Measurements from ENCODE around the gene LUZP2. TPM values are rescaled to one million over a fixed set of nuclear protein-coding genes. Genes with fewer than 3 reads are reported as not detected.

Gene LUZP2
- total RNA-seq, 1 experiment from 2014 or later = 0.11 TPM

GRCh38 chr11:24705474-24705873, 208.6 kb downstream of the LUZP2 start:
- Histone ChIP-seq H3K4me2 (ENCODE audit: low read length) (no peak overlapping the region), H3K9ac (ENCODE audit: low read length) (no peak overlapping the region), H3K9me2 (replicated peaks; ENCODE audit: low read length) (no peaks in the 10 kb centered on the region), H3K9me3 (ENCODE audit: low read length) (no peaks in the 10 kb centered on the region), H3K79me2 (ENCODE audit: low read length) (no peaks in the 10 kb centered on the region), H2AFZ (ENCODE audit: low read length) (no peak overlapping the region), H3K4me3 (ENCODE audit: low read length) (no peak overlapping the region), H3F3A (ENCODE audit: low read length, unreplicated experiment) (no peaks in the 10 kb centered on the region), H3K27me3 (ENCODE audit: low read length) (no peaks in the 10 kb centered on the region), H3K36me3 (ENCODE audit: low read depth, low read length) (no peaks in the 10 kb centered on the region), H4K20me1 (ENCODE audit: low read length) (no peaks in the 10 kb centered on the region), H3K27ac (ENCODE audit: low read length) (no peak overlapping the region), H3K4me1 (ENCODE audit: insufficient read depth, low read length) (no peaks in the 10 kb centered on the region)
- CTCF ChIA-PET = no interaction called here
- intact Hi-C loops (cut with micrococcal nuclease) = no loop called here
- ATAC-seq (no peak), DNase-seq (no peak)
- POLR2A ChIA-PET (ENCODE audit: unreplicated experiment) = interaction anchor here (0.7 kb wide), 1 partner anchor 23 kb away, joined by 3 read pairs; no protein-coding TSS in a partner anchor
- TF ChIP-seq, protein P1, sequence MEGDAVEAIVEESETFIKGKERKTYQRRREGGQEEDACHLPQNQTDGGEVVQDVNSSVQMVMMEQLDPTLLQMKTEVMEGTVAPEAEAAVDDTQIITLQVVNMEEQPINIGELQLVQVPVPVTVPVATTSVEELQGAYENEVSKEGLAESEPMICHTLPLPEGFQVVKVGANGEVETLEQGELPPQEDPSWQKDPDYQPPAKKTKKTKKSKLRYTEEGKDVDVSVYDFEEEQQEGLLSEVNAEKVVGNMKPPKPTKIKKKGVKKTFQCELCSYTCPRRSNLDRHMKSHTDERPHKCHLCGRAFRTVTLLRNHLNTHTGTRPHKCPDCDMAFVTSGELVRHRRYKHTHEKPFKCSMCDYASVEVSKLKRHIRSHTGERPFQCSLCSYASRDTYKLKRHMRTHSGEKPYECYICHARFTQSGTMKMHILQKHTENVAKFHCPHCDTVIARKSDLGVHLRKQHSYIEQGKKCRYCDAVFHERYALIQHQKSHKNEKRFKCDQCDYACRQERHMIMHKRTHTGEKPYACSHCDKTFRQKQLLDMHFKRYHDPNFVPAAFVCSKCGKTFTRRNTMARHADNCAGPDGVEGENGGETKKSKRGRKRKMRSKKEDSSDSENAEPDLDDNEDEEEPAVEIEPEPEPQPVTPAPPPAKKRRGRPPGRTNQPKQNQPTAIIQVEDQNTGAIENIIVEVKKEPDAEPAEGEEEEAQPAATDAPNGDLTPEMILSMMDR (conservative IDR thresholded peaks at IDR 0.05; ENCODE audit: low read depth, low read length) = no peak
- TF ChIP-seq EZH2 (IDR thresholded peaks at IDR 0.05; ENCODE audit: low read length, unreplicated experiment) = no peak
- no peak for TF ChIP-seq EZH2phosphoT487 (IDR thresholded peaks at IDR 0.05; ENCODE audit: borderline replicate concordance, low read length)
- no TSS peak for BruUV-seq (replicated peaks)

DNA sequence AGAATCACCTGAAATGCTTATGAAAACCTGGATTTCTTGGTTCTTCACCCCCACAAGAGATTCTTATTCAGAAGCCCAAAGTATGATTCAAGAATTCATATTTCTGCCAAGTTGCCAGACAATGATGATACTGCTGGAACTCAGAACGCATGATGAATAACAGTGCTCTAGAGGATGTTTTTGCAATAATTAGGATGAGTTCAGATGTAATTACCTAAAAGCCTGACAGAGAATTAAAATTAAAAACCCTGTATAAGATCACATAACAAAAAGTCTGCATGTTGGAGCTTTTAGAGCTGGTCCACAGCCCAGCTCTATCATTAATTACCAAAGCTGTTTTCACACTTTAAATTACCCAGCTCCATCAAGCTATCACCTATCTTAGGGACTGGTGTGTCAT, 211.8 kb downstream of the LUZP2 start:
- ATAC-seq = no peak
- Histone ChIP-seq H3K36me3 (ENCODE audit: low read depth, low read length) (no peaks in the 10 kb centered on the region), H3K27me3 (ENCODE audit: low read length) (no peaks in the 10 kb centered on the region), H3K4me2 (ENCODE audit: low read length) (no peak overlapping the region), H4K20me1 (ENCODE audit: low read length) (no peaks in the 10 kb centered on the region), H3K4me1 (ENCODE audit: insufficient read depth, low read length) (no peaks in the 10 kb centered on the region), H3K9me2 (replicated peaks; ENCODE audit: low read length) (no peaks in the 10 kb centered on the region), H3K9me3 (ENCODE audit: low read length) (no peaks in the 10 kb centered on the region), H2AFZ (ENCODE audit: low read length) (no peak overlapping the region), H3K79me2 (ENCODE audit: low read length) (no peaks in the 10 kb centered on the region), H3K4me3 (ENCODE audit: low read length) (no peak overlapping the region), H3K27ac (ENCODE audit: low read length) (no peak overlapping the region), H3F3A (ENCODE audit: low read length, unreplicated experiment) (no peaks in the 10 kb centered on the region), H3K9ac (ENCODE audit: low read length) (no peak overlapping the region)
- DNase-seq = no peak
- TF ChIP-seq, protein P1 (conservative IDR thresholded peaks at IDR 0.05; ENCODE audit: low read depth, low read length) = no peak
- no peak for TF ChIP-seq EZH2 (IDR thresholded peaks at IDR 0.05; ENCODE audit: low read length, unreplicated experiment)
- TF ChIP-seq EZH2phosphoT487 (IDR thresholded peaks at IDR 0.05; ENCODE audit: borderline replicate concordance, low read length) = no peak
- no TSS peak for BruUV-seq (replicated peaks)
- POLR2A ChIA-PET (ENCODE audit: unreplicated experiment) = no interaction called here
- CTCF ChIA-PET = no interaction called here
- intact Hi-C loops (cut with micrococcal nuclease) = no loop called here

DNA sequence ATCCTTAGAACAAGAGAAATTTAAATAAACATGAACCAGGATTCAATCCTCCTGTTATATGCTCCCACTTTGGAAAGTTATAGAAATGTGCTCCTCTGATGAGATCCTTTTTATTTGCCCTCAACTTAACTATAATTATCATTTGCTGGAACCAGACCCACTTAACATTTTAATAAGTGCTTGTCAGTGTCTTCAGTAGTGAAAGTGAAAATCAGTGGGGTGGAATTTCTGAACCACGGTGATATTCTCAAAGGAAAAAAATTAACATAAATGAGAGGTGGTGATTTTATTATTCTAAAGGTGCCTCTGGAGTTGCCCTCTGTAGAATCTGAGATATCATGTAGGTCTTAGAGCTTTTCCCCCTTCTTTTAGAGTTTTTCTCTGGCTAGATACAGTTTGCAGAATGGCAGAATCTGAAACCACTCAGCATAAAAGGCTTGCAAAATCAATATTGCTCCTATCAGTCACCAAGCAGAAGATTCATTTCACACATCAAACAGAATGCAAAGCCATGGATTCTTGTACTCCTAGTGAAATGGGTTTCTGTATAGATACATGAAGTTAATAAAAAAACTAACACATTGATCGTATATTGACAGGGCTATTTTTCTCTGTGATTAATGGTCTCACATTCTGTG, 213.2 kb downstream of the LUZP2 start:
- CTCF ChIA-PET = no interaction called here
- DNase-seq (no peak), ATAC-seq (no peak)
- Histone ChIP-seq H3K9me3 (ENCODE audit: low read length) (no peaks in the 10 kb centered on the region), H2AFZ (ENCODE audit: low read length) (no peak overlapping the region), H3F3A (ENCODE audit: low read length, unreplicated experiment) (no peaks in the 10 kb centered on the region), H3K36me3 (ENCODE audit: low read depth, low read length) (no peaks in the 10 kb centered on the region), H3K9me2 (replicated peaks; ENCODE audit: low read length) (no peaks in the 10 kb centered on the region), H3K9ac (ENCODE audit: low read length) (no peak overlapping the region), H4K20me1 (ENCODE audit: low read length) (no peaks in the 10 kb centered on the region), H3K4me3 (ENCODE audit: low read length) (no peak overlapping the region), H3K4me2 (ENCODE audit: low read length) (no peak overlapping the region), H3K27ac (ENCODE audit: low read length) (no peak overlapping the region), H3K4me1 (ENCODE audit: insufficient read depth, low read length) (no peaks in the 10 kb centered on the region), H3K79me2 (ENCODE audit: low read length) (no peaks in the 10 kb centered on the region), H3K27me3 (ENCODE audit: low read length) (no peaks in the 10 kb centered on the region)
- POLR2A ChIA-PET (ENCODE audit: unreplicated experiment) = no interaction called here
- intact Hi-C loops (cut with micrococcal nuclease) = no loop called here
- TF ChIP-seq, protein P1 (conservative IDR thresholded peaks at IDR 0.05; ENCODE audit: low read depth, low read length) = no peak
- TF ChIP-seq EZH2 (IDR thresholded peaks at IDR 0.05; ENCODE audit: low read length, unreplicated experiment) = no peak
- TF ChIP-seq EZH2phosphoT487 (IDR thresholded peaks at IDR 0.05; ENCODE audit: borderline replicate concordance, low read length) = no peak
- no TSS peak for BruUV-seq (replicated peaks)

Data from PC-3 (cell line).